PC-9 (cell line): Measurements from ENCODE around the gene DISC1. TPM values are rescaled to one million over a fixed set of nuclear protein-coding genes. Genes with fewer than 3 reads are reported as not detected.

ENCODE experiments used
- BruUV-seq: library from RNA; stranded (reverse); fragments of 400-500 nt; replicated peaks from 2 replicates; lab custom pipeline; 2021; lab: Mats Ljungman, UMichigan
- CTCF ChIA-PET: fragments of 300-600 bp; sonication (Branson Sonifier 250); formaldehyde crosslinking; loops from one replicate; lab custom pipeline; 2022; ENCODE audit warnings: antibody characterized with exemption; lab: Charles Lee
- POLR2A ChIA-PET: fragments of 300-600 bp; sonication (Branson Sonifier 250); formaldehyde crosslinking; loops from one replicate; lab custom pipeline; 2022; ENCODE audit warnings: antibody characterized with exemption; ENCODE audit not compliant: unreplicated experiment; lab: Charles Lee
- DNase-seq, 2 experiments: peaks; one replicate each; pipeline versions ENCODE4 v3.0.0 to v3.0.0-alpha.2; 2015 to 2022; ENCODE audit warnings: mixed read lengths in 1 of 2
- H2AFZ ChIP-seq: fragments of 200-600 bp; sonication (generic); 2 replicates; pipeline ENCODE4 v1.8.1; 2017; ENCODE audit warnings: antibody characterized with exemption
- H3F3A ChIP-seq: fragments of 200-600 bp; sonication (generic); 2 replicates; pipeline ENCODE4 v1.8.1; 2017; ENCODE audit warnings: antibody characterized with exemption, mild to moderate bottlenecking, low read depth; ENCODE audit not compliant: insufficient read depth
- H3K27ac ChIP-seq: fragments of 200-600 bp; sonication (generic); 2 replicates; pipeline ENCODE4 v1.6.1; 2016; ENCODE audit warnings: mixed run types
- H3K27me3 ChIP-seq: fragments of 200-600 bp; sonication (generic); 2 replicates; pipeline ENCODE4 v1.6.1; 2016; ENCODE audit warnings: low read depth, mixed run types; ENCODE audit not compliant: insufficient read depth
- H3K36me3 ChIP-seq: fragments of 200-600 bp; sonication (generic); 2 replicates; pipeline ENCODE4 v1.6.1; 2016; ENCODE audit warnings: low read depth, mixed run types
- H3K4me1 ChIP-seq: fragments of 200-600 bp; sonication (generic); replicated peaks from 2 replicates; pipeline ENCODE4 v1.6.1; 2016; ENCODE audit warnings: mixed run types; ENCODE audit not compliant: insufficient read depth
- H3K4me2 ChIP-seq: fragments of 200-600 bp; sonication (generic); 2 replicates; pipeline ENCODE4 v1.6.1; 2017; ENCODE audit warnings: mixed run types
- H3K4me3 ChIP-seq: fragments of 200-600 bp; sonication (generic); 2 replicates; pipeline ENCODE4 v1.6.1; 2016; ENCODE audit warnings: mixed run types
- H3K79me2 ChIP-seq: fragments of 200-600 bp; sonication (generic); 2 replicates; pipeline ENCODE4 v1.6.1; 2017; ENCODE audit warnings: low read depth, mixed run types
- H3K9me2 ChIP-seq: fragments of 200-600 bp; sonication (generic); 2 replicates; pipeline ENCODE4 v1.8.1; 2017; ENCODE audit warnings: mild to moderate bottlenecking; ENCODE audit not compliant: insufficient read depth
- H3K9me3 ChIP-seq: fragments of 200-600 bp; sonication (generic); 2 replicates; pipeline ENCODE4 v1.8.1; 2016; ENCODE audit warnings: low read depth; ENCODE audit not compliant: insufficient read depth
- H4K20me1 ChIP-seq: fragments of 200-600 bp; sonication (generic); 2 replicates; pipeline ENCODE4 v1.8.1; 2017; ENCODE audit not compliant: insufficient read depth
- EZH2 ChIP-seq: fragments of 200-600 bp; sonication (generic); IDR thresholded peaks from 2 replicates; pipeline ENCODE4 v1.8.0; 2017; ENCODE audit warnings: antibody characterized with exemption, low read depth
- intact Hi-C: fragments of 100-400 bp; cut with micrococcal nuclease; formaldehyde crosslinking; loops from one replicate; pipeline ENCODE4 v1.10.0; 2022; ENCODE audit not compliant: unreplicated experiment
- total RNA-seq: library from RNA; stranded (reverse); gene quantifications from 2 replicates; pipeline ENCODE4 v1.2.3, GENCODE V29; 2021
- TF ChIP-seq, protein P1 (sequence below): fragments of 200-600 bp; sonication (generic); conservative IDR thresholded peaks from 2 replicates; pipeline ENCODE4 v1.6.1; 2017; ENCODE audit warnings: mixed run types, antibody characterized with exemption, mild to moderate bottlenecking, moderate library complexity

DISC1 gene
- total RNA-seq, 1 experiment from 2014 or later: 7.4 TPM

GRCh38 chr1:231670755-231671154 lies 44.2 kb downstream of the DISC1 start:
- DNase-seq: peak in 1 of 2 experiments; percentile 8
- Histone ChIP-seq H3K79me2 (no peaks in the 10 kb centered on the region), H3K4me1 (no peaks in the 10 kb centered on the region), H2AFZ (no peak overlapping the region), H4K20me1 (no peaks in the 10 kb centered on the region), H3K36me3 (no peaks in the 10 kb centered on the region), H3K9me2 (no peaks in the 10 kb centered on the region), H3F3A (no peaks in the 10 kb centered on the region), H3K4me3 (no peak overlapping the region), H3K27ac (no peak overlapping the region), H3K27me3 (no peaks in the 10 kb centered on the region), H3K9me3 (no peaks in the 10 kb centered on the region), H3K4me2 (no peak overlapping the region)
- BruUV-seq: no TSS peak
- TF ChIP-seq EZH2: no peak
- TF ChIP-seq, protein P1, sequence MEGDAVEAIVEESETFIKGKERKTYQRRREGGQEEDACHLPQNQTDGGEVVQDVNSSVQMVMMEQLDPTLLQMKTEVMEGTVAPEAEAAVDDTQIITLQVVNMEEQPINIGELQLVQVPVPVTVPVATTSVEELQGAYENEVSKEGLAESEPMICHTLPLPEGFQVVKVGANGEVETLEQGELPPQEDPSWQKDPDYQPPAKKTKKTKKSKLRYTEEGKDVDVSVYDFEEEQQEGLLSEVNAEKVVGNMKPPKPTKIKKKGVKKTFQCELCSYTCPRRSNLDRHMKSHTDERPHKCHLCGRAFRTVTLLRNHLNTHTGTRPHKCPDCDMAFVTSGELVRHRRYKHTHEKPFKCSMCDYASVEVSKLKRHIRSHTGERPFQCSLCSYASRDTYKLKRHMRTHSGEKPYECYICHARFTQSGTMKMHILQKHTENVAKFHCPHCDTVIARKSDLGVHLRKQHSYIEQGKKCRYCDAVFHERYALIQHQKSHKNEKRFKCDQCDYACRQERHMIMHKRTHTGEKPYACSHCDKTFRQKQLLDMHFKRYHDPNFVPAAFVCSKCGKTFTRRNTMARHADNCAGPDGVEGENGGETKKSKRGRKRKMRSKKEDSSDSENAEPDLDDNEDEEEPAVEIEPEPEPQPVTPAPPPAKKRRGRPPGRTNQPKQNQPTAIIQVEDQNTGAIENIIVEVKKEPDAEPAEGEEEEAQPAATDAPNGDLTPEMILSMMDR: no peak
- ChIA-PET POLR2A (no interaction called here), CTCF (no interaction called here)
- intact Hi-C loops: no loop called here

- ChIA-PET CTCF (no interaction called here), POLR2A (no interaction called here)
Measured at GRCh38 chr1:231674575-231674974, 48.0 kb downstream of the DISC1 start.

GRCh38 chr1:231676487-231676886 lies 49.9 kb downstream of the DISC1 start:
- POLR2A ChIA-PET: interaction anchor here (0.7 kb wide), 1 partner anchor 338 kb away, joined by 8 read pairs; the partner anchor contains the start of gene SPRTN
- CTCF ChIA-PET: no interaction called here

More at GRCh38 chr1:231674575-231674974, 48.0 kb downstream of the DISC1 start:
- no peak overlapping the region for H3K4me2 ChIP-seq
- H3K9me2 ChIP-seq: no peaks in the 10 kb centered on the region
- H3K27me3 ChIP-seq: no peaks in the 10 kb centered on the region
- no peak overlapping the region for H3K27ac ChIP-seq
- no TSS peak for BruUV-seq
- TF ChIP-seq EZH2: no peak
- TF ChIP-seq, protein P1: no peak
- no peak overlapping the region for H3K4me3 ChIP-seq
- H4K20me1 ChIP-seq: no peaks in the 10 kb centered on the region
- DNase-seq: peak in 1 of 2 experiments; percentile 10
- H3F3A ChIP-seq: no peaks in the 10 kb centered on the region
- H3K4me1 ChIP-seq: no peaks in the 10 kb centered on the region
- no peaks in the 10 kb centered on the region for H3K79me2 ChIP-seq
- no peaks in the 10 kb centered on the region for H3K36me3 ChIP-seq
- no peaks in the 10 kb centered on the region for H3K9me3 ChIP-seq
- H2AFZ ChIP-seq: no peak overlapping the region
- intact Hi-C loops: no loop called here

More at GRCh38 chr1:231676487-231676886, 49.9 kb downstream of the DISC1 start:
- no peaks in the 10 kb centered on the region; the same call in 1 of the 2 replicates for H4K20me1 ChIP-seq
- no peak overlapping the region for H2AFZ ChIP-seq
- TF ChIP-seq EZH2: no peak
- TF ChIP-seq, protein P1: no peak
- no peak overlapping the region for H3K4me3 ChIP-seq
- H3K9me2 ChIP-seq: no peaks in the 10 kb centered on the region
- H3K4me2 ChIP-seq: no peak overlapping the region
- no peaks in the 10 kb centered on the region for H3K27me3 ChIP-seq
- DNase-seq: no peak
- no peaks in the 10 kb centered on the region for H3K4me1 ChIP-seq
- H3K9me3 ChIP-seq: no peaks in the 10 kb centered on the region
- BruUV-seq: no TSS peak
- intact Hi-C loops: no loop called here
- H3K27ac ChIP-seq: no peak overlapping the region
- H3K79me2 ChIP-seq: no peaks in the 10 kb centered on the region
- H3K36me3 ChIP-seq: no peaks in the 10 kb centered on the region
- no peaks in the 10 kb centered on the region for H3F3A ChIP-seq
